GM04504 (cell line): ENCODE data around the gene DUSP5.
"Not testable (repeated sequence)": the region's sequence is repeated elsewhere in the genome, so short reads cannot be mapped to it uniquely, and the experiment has no call there.

ENCODE experiments used
- DNase-seq: peaks from one replicate; pipeline ENCODE4 v3.0.0-alpha.2; 2012; ENCODE audit warnings: low read depth

The DUSP5 gene

DNA sequence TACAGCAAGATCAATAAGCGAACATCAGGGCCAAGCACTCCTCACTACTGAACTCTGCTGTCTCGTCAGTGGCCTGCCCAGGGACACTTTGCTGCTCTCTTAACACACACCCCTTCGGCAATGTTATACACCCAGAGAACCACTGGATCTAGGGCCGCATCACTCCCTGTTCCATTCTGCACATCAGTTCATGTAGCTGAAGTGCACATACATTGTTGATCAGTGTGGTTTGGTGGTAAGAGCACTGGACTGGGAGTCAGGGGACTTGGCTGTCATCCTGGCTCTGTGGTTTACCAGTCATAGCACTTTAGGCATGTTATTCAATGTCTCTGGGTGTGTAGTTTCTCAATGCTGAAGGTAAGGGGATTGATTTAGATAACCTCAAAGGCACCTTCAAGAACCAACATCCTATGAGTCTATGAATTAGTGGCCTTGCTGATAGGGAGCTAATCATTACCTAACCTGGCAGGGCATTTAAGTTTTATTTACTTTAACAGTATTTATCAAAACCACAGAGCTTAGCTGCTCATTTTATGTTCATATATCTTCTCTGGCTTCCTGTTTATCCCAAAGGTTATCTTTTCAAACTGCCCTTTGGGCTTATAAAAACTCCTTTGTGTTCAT is 24.8 kb downstream of the DUSP5 start:
- no peak for DNase-seq

DNA sequence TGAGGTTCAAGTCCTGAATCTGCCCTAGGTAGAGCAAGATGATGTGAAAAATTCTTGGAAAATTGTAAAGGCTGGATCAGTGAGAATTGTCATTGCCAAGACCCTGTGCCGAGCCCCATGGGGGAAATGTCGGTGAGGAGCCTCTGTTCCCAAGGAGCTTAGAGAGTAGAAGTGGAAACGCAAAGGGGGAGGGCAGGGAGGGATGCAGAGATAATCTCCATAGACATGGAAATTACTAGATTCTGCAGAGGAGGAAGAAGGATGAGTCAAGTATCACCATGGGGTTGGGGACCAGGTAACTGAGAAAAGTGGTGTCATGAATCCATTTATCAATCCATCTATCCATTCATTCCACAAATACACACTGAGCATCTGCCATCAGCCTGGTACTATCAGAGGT is 26.0 kb downstream of the DUSP5 start:
- no peak for DNase-seq

DNA sequence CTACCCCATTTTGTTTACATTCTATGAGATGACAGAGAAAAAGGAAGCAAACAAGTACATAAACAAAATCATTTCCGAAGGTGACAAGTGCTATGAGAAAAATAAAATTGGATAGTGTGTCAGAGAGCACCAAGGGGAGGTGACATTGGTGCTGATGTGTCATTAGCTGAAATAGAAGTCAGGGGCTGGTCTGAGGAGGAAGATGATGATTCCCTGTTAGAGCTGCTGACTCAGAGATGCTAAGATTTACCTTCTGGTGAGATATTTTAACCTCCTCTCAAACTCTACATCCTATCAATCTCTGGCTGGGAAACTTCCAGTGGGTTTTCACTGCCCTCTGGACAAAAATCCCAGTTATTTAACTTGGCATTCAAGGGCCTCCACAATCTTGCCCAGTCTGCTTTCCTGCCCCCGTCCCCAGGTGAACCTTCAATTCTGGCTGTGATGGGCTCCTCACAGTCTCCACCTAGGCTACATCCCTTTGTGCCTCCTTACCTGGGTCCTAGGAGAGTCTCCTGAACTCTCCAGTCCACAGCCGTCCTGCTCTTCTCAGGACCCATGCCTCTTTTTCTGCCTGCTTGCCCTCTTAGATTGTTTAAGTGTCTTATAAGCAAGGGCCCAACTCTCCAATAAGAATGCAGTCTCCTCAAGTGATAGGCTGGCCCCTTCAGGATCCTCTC is 26.6 kb downstream of the DUSP5 start:
- no peak for DNase-seq

DNA sequence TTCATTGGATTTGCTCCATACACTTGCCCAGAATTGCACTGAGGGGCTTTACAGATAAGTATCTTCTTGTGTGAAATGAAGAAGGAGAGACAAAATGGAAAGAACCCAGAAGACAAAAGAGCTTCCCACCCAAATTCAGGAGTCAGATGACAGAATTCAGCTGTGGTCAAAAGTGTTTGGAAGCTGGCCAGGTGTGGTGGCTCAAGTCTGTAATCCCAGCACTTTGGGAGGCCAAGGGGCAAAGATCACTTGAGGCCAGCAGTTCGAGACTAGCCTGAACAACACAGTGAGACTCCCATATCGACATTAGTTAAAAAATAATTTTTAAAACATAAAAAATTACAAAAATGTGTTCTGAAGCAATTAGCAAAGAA is 27.1 kb downstream of the DUSP5 start:
- DNase-seq: no peak

DNA sequence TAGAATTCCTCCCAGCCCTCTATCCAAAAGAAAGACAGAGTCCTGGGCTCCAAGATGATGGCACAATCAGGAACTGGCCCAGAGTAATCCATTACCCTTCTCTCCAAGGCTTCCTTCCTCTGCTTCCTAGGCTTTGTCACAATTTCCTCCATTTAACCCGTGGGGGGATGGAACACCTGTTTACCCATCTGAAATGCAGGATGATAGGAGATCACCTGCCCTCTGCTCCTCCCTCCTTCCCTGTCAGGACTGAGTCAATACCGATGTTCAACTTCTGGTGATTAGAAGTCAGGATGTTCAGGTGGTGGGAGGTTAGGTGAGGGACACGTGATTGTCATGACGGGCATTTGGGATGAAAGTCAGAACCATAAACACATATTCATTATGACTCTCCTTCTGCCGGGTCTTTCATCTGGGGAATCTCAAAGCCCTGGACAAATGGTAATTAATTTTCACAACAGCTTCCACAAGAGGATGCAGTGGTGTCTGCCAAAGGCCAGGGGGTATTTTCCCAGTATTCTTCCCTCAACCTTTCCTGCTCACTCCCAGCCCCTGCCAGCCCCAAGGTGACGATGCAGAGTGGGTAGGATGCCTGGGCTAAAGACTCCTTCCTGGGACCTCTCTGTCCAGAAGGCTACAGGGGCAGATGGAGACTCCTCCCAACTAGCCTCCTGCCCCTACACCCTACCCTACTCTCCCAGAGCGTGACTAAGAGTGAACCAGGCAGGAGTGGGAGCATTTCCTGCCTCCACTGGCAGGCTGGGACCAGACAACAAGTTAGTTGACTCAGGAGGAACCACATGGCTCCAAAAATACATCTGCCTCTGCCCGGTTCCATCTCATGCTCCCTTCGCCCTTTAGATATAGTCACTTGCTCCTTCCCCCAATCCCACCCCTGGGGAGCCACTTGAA is 27.9 kb downstream of the DUSP5 start:
- peak; percentile 38 for DNase-seq

DNA sequence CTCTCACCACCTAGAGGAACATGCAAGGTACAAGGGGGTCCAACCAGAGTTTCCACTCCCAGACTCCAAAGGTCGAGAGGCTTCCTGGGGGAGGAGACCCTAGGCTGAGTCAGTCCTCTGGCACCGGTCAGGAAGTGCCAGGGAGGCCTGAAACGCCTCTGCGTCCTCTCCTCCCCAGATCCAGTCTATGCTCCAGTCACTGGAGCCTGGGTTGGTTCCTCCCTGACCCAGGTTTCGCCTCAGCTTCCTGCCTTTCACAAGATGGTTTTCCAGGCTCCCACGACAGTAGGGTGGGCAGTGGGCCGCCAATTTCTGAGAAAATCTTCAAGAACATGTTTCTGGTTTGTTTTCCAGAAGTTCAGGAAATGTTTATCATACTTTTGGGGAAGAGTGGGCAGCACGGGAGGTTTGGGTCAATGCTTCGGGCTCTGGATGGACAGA is 30.0 kb downstream of the DUSP5 start:
- DNase-seq: no peak

DNA sequence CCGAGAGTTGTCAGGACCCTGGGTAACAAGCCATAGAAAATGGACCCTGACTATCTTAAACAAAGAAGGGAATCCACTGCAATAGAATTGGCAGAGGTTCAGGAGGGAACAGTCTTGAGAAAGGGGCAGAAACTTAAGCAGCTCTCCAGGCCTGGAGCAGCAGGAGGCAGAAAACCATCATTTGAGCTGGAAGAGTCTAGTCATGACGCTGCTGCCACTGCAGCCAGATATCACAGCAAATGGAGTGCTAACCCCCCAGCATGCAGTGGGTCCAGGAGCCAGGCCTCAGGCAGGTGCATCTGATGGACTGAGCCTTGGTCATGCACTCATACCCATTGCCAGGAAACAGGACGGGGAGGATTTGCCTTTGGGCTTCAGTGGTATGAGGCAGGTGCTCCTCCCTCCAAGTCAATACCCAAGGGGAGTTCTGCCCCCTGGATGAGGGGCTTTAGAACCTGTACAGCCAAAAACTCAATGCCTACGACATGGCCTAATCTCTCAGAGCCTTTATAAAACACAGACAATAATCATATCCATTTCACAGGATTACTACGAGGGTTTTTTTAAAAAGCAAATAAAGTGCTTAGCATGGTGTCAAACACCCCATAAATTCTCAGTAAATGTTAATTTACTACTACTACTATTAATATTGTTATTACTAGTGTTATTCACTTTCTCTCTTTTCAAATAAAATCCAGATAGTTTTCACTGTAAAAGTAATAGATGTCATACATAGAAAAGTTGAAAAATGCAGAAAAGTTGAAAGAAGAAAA is 30.7 kb downstream of the DUSP5 start:
- no peak for DNase-seq

DNA sequence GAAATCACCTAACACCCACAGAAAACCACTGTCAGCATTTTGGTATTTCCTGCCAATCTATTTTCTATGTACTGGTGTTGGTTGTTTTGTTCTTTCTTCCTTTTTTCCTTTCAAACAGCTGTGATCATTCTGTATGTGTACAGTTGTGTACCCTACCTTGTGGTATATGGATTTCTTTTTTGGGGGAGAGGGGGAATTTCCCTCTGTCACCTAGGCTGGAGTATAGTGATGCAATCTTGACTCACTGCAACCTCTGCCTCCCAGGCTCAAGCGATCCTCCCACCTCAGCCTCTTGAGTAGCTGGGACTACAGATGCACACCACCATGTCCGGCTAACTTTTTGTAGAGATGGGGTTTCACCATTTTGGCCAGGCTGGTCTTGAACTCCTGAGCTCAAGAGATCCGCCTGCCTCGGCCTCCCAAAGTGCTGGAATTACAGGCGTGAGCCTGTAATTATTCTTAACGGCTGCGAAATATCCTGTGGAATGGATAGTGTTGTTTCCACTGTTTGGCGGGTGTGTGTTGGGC is 31.4 kb downstream of the DUSP5 start:
- not testable (repeated sequence) for DNase-seq

DNA sequence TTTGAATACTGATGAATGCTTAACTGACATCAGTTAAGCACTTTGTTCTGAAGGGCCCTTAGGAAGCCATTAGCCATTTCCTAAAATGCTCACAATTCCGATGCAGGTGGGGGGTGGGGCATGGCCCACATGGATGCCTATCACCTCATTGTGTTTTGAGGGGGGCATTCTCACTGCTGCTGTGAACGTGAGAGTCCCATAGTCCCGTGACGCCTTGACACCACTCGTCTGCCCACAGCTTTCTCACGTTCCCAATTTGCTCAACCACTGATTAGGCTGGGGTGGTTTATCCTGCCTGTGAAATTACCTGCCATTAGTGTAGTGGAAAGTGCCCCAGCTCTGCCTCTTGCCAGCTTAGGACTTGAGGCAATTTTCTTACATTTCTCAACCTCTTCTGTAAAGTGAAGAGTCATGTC is 31.9 kb downstream of the DUSP5 start:
- DNase-seq: no peak

DNA sequence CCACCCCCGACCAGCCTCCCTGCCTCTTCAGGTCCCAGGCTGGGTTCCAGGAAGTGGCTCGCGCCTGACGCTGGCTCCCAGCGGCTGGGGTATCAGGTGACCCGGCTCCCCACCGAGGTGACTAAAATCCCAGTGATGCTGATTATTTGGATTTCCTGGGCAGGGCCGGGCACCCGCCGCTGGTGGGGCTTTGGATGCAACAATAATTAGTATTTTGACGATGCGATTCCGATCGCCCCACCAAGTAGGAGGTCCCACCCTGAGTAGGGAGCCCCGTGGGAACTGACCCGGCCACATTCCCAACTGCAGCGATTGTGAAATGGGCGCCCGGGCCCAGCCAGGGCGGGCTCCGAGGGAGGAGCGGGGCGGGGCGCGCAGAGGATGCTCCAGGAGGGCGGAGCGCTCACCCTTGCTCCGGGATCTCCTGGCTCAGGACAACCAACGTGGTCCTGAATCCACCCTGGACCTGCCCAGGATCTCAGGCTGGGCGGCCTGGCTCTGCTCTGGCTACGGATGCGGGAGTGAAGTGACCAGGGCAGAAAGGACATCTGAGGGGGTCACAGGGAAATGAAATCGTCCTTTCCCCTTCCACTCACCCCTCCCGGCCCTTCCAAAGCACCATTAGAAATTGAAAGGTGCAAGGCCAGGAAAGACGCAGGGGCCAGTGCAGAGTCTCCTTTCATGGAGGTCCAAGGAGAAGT is 32.6 kb downstream of the DUSP5 start:
- DNase-seq: peak; percentile 46

DNA sequence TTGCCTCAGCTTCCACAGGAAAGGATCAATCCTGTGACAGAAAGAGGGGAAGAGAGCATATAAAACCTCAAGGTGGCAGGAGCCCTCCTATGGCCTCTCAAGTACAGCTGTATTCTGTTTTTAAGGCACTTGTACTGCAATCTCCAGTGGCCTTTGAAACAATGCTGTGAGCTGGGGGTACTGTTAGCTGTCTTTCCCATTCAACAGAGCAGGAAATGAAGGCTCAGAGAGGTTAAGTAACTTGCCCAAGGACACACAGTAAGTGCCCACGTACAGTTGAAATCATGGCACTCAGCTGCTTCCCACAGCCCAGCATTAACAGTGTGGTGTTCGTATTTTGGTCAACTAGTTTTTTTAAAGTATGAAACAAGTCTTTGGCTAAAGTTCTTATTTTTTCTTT is 34.0 kb downstream of the DUSP5 start:
- DNase-seq: no peak

DNA sequence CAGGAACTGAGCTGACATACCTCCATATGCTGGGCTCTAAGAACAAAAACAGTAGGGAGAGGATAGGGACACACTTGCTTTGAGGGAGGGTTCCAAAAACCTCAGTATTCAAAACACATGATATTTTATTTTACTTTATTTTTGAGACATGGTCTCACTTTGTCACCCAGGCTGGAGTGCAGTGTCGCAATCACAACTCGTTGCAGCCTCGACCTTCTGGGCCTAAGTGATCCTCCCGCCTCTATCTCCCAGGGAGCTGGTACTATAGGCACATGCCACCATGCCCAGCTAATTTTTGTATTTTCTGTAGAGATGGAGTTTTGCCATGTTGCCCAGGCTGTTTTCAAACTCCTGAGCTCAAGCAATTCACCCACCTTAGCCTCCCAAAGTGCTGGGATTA is 34.9 kb downstream of the DUSP5 start:
- DNase-seq: not testable (repeated sequence)

DNA sequence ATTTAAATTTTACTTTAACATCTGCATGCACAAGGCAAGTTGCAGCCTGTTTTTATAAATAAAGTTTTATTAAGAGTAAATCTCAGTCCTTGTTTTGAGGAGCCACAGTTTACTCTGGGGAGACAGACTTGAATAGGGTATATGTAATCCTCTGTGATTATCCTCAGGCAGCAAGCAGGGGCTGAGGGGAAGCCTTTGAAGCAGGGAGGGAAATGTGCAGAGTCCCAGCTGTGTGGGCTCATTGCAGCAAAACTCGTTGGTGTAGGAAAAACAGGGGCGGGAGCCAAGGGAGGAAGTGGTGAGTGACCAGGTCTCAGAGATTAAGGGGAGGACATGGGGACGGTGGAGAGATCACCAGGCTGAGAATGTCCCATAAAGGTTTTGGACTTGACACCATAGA is 35.4 kb downstream of the DUSP5 start:
- no peak for DNase-seq

DNA sequence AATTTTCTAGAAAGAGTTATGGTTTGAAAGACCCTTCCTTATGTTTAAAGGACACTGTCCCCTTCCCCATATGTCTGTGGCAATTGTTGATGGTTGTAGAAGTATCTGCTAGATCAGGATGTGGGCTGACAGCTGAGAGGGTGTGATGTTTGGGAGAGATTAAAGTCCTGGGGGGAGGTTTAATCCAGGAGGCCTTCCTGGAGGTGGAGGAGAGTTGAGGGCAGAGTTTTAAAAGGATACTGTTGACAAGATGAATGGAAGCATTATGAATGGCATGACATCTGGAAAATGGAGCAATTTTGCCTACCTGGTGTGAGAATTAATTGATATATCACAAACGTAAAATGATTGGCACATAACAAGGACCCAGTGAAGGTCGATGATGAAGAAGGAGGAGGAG is 36.9 kb downstream of the DUSP5 start:
- DNase-seq: no peak

DNA sequence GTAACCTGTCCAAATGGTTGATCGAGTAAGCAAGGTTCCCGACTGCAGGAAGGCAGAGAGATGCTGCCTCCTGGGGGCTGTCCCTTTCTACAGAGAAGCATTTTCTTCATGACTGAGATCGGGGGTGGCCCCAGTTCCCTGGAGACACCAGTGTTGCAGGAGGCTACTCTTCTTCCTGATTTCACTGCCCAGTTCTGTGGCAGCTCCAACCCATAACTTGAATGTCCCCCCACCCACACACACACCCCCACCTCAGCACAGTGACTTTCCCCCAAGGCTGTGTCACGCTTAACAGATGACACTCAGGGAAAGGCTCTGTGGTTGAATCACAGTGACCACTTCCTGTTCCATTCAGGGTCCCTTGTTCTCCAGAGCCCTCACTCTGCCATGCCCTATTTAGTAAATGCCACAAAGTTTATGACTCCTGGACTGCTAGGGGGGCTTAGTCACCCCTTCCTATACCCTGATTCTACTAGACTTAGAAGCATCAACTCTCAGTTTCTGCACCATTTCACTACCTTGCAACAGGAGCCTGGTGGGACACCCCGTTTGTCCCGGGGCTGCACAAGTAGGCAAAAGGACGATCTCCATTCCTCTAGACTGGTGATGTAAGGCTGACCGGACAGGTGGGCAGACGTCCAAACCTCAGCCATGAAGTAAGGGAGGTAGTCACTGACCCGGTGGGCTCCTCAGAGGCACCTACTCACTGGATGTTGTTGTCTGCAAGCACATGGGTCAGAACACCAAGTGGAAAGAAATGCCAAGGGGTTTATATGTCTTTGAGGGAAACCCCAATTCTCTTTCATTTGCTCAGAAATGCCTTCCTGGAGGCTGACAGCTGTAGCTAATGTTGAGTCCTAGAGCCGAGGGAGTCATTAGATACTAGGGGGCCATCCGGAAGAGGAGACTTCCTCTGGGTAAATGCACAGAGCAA is 38.5 kb downstream of the DUSP5 start:
- DNase-seq: no peak

DNA sequence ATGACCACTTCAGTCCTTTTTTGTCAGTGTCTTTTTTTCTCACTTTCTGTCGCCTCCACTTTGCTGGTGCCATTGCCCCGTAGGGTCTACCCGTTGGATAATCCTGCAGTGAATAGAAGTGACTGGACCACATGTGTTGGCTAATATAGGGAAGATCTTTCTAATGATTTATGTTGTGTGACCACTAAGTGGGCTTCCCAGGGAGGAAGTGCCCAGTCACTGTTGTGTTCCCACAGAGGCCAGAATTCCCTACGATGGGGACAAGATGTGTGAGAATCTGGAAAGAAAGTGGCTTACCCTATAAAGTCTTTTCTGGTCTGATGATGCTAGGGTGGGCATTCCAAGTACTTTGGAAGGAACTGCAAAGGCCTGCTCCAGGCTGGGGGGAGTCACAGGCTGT is 41.4 kb downstream of the DUSP5 start:
- no peak for DNase-seq

DNA sequence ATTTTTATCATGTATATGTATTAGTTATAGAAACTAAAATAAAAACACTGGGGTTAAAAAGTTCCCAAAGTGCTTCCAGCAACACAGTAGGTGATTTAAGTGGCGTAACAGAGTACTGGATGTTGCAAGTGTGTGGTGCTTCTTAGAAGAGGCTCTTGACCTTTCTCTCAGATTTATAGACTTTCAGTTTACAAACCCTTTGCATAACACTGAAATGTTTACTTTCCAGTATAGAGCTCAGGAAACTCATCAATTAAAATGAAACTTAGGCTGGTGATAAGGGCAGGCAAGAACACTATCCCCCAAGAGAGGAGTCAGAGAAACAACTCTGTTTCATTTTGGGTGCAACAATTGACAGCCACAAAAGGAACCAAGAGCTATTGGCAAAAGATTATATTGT is 42.3 kb downstream of the DUSP5 start:
- DNase-seq: no peak

DNA sequence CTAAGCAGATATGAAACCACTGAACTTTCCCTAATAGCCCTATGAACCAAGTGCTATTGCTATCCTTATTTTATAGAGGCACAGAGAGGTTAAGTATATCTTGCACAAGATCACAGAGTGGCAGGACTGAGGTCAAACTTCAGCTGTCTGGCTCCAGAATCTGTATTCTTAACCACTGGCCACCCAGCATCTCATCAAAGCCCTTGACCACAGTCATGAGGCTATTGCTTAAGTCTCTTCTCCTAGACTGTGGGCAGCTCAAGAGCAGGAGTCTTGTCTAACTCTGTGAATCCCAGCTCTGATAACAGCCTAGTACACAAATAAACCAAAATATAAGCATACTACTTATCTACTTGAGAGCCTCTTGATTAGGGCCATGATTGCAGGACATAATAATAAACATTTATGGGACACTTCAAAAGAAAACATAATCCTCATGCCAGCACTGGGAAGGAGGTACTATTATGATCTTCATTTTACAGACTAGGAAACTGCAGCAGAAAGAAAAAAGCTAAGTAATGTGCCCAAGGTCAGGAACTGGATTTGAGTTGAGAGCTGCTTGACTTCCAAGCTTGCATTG is 47.3 kb downstream of the DUSP5 start:
- DNase-seq: no peak

DNA sequence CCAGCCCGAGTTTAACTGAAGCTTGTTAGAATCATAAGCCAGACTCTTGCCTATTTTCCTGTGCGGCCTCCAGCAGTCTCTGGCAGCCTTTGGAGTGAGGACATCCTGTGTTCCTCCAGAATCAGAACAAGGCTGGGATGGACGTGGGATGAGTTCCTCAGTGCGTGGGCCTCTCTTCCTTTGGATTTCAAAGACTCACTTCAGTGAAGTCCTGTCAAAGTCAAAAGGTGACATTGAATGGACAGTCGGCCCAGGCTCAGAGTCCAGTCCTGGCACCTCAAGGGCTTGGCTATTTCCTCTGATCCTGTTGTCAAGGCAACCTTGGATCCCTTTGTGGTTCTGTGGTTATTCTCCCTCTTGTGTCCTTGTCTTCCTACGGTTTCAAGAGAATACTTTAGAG is 48.4 kb downstream of the DUSP5 start:
- no peak for DNase-seq
